Testis (tissue), 2 donors: ENCODE measurements around the gene ENO1.

Source experiments
- CTCF ChIP-seq, 3 experiments: fragments of 450-650 bp in 2 of 3; fragments of 200-600 bp in 1 of 3; sonication (generic) in 1 of 3; IDR thresholded peaks; one replicate each; pipeline ENCODE4 v1.5.1; 2016 to 2019; ENCODE audit warnings: antibody characterized with exemption in 3 of 3, mild to moderate bottlenecking in 2 of 3, moderate library complexity in 1 of 3
- POLR2A ChIP-seq: fragments of 450-650 bp; IDR thresholded peaks from one replicate; pipeline ENCODE4 v1.6.1; 2017; ENCODE audit warnings: antibody characterized with exemption, mild to moderate bottlenecking, moderate library complexity

- TF ChIP-seq CTCF (IDR thresholded peaks at IDR 0.05) (peak; percentile 39 to 61 (median 59)), POLR2A (no peak)
Measured at GRCh38 chr1:8858888-8859706, 19.4 kb downstream of the ENO1 start.
